Epithelial cell of esophagus (primary cell): ENCODE results near the gene ZEB2.

Experiments
- DNase-seq: peaks from one replicate; pipeline ENCODE4 v3.0.0; 2010; ENCODE audit warnings: low read depth
- H3K4me3 ChIP-seq: 2 replicates; pipeline ENCODE4 v1.5.1; 2011; ENCODE audit warnings: mild to moderate bottlenecking, low read length, control low read depth
- TF ChIP-seq, protein P1 (sequence below): IDR thresholded peaks from 2 replicates; pipeline ENCODE4 v1.5.1; 2011; ENCODE audit warnings: low read depth, mild to moderate bottlenecking, low read length, control low read depth, inconsistent platforms; ENCODE audit not compliant: insufficient read depth; ENCODE audit errors: missing control alignments

Gene ZEB2

DNA sequence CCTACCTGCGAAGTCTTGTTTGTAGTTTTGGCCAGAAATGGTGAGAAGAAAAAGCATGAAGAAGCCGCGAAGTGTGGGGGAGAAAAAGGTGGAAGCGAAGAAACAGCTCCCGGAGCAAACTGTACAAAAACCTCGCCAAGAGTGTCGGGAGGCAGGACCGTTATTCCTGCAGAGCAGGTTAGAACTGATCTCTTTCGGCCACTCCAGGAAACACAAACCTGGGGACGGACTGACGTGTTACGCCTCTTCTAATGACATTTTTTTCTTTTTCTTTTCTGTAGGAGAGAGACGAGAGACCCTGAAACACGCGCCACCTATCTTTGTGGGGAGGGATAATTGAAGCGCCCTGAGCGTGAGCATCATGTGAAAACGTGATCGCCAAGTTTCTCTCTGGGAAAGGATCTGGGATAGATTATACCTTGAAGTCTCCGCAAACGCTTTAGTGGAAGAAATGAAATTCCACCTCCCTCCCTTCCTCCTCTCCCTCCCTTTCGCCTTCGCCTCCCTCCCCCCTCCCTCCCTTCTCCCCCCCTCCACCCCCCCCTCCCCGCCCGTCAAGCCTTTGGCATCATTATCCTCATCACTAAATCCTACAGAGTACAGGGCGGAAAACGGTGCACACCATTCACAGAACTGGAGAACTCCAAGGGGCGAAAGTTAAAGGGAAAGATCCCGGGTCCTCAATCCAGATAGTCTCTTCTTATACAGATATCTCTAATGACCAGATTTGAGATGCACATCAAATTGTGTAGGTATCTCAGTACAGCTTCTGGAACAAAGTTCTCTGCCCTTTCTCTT, at the start of gene ZEB2:
Gene ZEB2 (minus strand): TSS at position 186 of the 798 bp plus-strand sequence. CDS start 2,769 bp downstream, outside the sequence.
- DNase-seq = no peak
- H3K4me3 ChIP-seq = no peak within 1 kb of the TSS
- TF ChIP-seq, protein P1, sequence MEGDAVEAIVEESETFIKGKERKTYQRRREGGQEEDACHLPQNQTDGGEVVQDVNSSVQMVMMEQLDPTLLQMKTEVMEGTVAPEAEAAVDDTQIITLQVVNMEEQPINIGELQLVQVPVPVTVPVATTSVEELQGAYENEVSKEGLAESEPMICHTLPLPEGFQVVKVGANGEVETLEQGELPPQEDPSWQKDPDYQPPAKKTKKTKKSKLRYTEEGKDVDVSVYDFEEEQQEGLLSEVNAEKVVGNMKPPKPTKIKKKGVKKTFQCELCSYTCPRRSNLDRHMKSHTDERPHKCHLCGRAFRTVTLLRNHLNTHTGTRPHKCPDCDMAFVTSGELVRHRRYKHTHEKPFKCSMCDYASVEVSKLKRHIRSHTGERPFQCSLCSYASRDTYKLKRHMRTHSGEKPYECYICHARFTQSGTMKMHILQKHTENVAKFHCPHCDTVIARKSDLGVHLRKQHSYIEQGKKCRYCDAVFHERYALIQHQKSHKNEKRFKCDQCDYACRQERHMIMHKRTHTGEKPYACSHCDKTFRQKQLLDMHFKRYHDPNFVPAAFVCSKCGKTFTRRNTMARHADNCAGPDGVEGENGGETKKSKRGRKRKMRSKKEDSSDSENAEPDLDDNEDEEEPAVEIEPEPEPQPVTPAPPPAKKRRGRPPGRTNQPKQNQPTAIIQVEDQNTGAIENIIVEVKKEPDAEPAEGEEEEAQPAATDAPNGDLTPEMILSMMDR = no peak

DNA sequence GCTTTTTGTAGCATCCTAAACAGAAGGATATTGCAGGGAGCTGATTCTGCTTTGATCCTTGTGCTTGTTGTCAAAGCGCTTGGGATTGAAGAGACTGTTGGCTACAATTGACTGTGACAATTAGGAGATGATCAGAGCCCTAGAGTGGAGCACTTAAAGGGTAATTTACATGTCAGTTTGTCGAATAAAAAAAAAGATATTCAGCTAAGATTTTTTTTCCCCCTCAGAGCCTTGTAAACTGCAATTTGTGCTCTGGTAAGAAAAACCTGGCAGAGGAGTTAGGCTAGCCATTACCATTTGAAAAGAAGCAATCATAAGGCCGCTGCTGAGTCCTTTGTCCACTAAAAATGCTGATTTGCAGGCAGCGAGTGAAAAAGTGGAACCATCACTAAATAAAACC, 47.8 kb upstream of the ZEB2 start:
- TF ChIP-seq, protein P1 = no peak
- DNase-seq = no peak
- no peak overlapping the region for H3K4me3 ChIP-seq

DNA sequence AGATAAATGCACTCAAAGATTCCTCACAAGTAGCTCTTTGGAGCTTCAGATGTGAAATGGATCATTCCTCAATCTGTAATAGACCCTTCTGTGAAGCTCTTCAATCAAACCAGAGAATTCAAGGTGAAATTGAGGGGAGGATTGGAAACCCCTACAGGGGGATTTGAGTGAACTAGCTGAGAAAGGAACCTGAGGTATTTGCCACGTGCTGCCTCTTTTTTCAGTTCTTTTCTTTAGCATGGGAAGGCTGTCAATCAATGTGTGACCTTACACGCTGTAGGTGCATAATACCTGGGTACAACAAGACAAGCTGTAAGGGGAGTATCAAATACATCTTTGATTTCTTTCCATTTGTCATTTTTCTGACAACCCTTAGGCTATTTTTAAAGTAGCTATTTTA, 46.5 kb upstream of the ZEB2 start:
- no peak overlapping the region for H3K4me3 ChIP-seq
- TF ChIP-seq, protein P1 = no peak
- DNase-seq = no peak

DNA sequence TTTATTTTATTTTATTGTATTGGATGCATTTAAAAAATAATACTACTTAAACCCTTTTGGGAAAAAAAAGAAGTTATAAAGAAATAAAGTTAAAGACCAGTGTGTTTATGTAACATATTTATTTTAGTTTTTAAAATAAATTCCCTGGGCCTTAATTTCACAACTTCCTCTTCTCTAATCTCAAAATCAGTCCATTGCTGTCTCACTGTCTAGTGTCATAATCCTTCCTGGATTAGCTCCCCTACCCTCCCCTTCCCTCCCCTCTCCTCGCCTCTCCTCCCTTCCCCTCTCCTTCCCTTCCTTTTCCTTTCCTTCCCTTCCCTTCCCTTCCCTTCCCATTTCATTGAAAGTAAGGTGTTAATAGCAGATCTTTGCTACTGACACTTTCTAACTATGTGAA, 40.3 kb upstream of the ZEB2 start:
- no peak for DNase-seq
- TF ChIP-seq, protein P1 = no peak
- H3K4me3 ChIP-seq = no peak overlapping the region

DNA sequence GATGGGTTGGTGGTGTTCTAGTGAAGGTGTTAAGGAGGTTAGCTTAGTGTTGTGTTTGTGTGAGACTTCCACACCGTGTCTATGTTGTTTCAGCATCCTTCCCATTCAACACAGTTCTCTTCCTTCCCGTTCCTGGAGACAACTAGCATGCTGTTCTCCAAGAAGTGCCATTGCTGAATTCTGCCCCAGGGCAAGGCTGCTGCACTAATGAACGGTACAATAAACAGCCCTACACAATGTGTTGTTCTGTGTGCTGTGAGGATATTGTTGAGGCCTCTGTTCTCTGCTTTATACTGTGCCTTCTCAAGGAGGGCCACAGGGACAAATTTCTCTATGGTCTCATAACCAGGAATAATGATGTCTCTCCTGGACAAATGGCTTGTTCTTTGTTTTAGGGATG, 39.8 kb upstream of the ZEB2 start:
- TF ChIP-seq, protein P1 = no peak
- no peak for DNase-seq

DNA sequence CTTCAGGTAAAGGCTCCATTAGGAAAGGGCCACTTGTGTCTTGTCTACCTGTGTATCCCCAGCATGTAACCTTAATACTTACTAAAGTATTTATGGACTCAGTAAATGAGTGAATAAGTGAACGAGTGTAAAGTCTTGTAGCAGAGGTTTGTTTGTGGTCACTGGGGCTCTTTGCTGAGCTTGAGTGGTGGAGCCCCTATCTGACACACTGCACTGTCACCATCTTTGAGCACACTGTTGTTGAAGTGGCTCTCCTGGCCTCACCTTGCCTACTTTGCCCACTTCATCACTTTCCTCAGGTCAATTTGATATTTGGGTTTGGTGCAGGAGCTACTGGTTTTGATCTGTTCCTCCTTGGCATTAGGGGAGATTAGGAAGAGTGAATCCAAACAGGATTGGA, 39.3 kb upstream of the ZEB2 start:
- H3K4me3 ChIP-seq = no peak overlapping the region
- TF ChIP-seq, protein P1 = no peak
- DNase-seq = no peak

More for the DNA sequence above, 39.8 kb upstream of the ZEB2 start:
- H3K4me3 ChIP-seq = no peak overlapping the region
